IPS-11a (cell line): ENCODE measurements around the gene POU2F1.

Experiments
- H3K4me3 ChIP-seq: one replicate; pipeline ENCODE4 v1.5.1; 2013; ENCODE audit warnings: low read depth, low read length, control low read depth

The POU2F1 gene

DNA sequence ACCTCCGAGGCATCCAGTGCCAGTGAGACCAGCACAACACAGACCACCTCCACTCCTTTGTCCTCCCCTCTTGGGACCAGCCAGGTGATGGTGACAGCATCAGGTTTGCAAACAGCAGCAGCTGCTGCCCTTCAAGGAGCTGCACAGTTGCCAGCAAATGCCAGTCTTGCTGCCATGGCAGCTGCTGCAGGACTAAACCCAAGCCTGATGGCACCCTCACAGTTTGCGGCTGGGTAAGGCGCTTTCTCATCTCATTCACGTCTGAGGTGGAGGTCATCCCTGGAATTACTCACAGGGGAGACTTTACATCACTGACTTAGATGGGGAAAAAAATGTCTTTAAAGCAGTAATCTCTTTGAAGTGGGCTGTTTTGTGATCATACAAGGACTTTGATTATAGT lies 191.4 kb downstream of the POU2F1 start:
- H3K4me3 ChIP-seq: no peak overlapping the region

DNA sequence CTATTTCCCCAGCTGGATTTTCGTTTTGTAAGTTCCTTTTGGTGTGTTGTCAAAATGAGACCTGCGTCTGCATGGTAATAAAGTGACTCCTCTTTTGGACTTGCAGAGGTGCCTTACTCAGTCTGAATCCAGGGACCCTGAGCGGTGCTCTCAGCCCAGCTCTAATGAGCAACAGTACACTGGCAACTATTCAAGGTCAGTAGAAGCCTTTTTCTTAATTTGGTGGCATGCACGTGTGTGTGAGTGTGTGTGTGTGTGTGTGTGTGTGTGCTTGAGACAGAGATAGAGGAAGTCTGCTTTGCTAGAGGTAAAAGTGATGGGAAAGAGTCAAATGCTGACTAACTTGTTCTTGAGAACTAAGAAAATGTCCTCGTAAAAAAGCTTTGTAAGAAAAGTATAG lies 192.2 kb downstream of the POU2F1 start:
- H3K4me3 ChIP-seq: no peak overlapping the region

DNA sequence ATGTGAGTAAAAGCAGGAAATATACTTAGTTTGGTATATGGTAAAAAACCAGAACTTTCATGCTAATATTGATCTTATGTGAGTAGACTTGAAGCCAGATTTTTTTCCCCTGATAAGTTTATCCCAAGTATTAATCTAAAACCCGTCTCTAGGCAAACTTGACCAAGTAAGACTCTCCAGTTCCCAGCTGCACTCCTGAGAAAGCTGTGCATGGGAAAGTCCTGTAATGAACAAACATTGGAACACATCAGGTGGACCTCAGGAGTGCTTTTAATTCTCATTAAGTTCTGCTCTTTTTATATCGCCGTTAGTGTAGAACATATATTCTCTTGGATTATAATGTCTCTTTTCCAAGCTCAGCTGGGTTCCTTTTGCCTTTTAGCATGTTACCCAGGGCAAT lies 192.6 kb downstream of the POU2F1 start:
- H3K4me3 ChIP-seq: no peak overlapping the region

DNA sequence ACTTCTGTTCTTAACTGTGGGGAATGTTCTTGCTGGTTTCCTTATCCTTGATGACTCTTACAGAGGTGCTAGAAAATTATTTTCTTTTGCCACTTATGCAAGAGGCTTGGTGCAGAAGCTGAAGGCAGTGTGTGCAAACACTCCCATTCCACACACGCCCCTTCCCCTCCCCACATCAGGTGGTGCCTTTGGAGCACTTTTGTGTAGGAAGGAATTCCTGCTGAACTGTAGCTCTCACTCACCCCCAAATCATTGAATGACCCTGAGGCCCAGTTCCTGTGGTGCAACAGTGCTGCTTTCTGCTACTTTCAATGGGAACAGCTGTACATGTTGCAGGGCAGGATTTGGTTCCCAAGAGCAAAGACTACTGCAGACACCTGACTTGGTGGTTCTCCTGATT lies 195.8 kb downstream of the POU2F1 start:
- no peak overlapping the region for H3K4me3 ChIP-seq

DNA sequence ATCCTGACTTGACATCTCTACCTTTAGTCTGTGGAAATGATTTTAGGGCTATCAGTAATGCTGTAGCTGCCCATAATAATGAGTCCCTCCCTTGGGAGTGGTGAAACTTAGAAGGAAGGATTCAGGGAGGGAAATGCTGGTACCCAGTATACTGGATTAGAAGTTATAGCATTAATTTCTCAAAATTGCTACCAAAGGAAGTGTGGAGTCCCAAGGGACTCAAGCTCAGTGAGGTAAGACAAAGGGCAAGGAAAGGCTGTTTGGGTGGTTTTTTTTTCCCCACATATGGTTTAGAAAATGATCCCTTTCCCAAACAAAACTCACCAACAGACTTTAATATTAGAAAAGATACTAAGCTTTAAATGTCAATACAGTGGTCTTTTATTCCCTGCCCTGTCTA lies 197.7 kb downstream of the POU2F1 start:
- H3K4me3 ChIP-seq: no peak overlapping the region

DNA sequence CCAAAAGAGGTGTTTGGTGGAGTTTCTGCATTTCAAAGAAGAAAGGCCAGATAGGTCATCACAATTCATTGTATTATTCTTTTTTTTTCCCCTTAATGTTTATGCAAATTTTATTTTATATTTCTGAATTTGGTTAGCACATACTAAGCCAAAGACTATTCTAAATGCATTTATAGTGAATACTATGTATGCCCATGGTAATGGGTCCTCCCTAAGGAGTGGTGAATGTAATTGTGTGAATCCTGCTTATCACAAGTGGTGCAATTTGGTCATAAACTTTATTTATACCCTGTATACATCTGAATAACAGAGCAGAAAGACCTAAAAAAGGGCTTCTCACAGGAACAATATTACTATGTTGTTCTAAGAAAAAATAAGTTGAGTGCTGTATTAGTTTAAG lies 198.6 kb downstream of the POU2F1 start:
- H3K4me3 ChIP-seq: no peak overlapping the region

DNA sequence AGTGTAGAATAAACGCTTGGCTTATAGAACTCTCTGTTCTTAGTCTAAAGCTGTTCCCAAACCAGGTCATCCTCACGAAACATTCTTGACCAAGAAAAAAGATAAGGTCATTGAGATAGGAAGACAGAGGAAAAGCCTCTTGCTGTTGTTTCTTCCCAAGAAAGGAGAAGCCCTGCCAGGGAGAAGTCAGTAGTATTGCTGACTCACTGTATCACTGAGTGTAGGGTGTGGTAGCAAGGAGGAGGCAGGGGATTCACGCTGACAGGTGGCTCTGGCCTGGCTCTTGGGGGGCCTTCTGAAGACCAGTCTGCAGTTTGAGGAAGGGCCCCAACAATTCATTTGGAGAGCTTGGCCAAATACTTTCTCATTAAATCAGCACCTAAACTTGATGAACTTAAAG lies 199.8 kb downstream of the POU2F1 start:
- H3K4me3 ChIP-seq: no peak overlapping the region

DNA sequence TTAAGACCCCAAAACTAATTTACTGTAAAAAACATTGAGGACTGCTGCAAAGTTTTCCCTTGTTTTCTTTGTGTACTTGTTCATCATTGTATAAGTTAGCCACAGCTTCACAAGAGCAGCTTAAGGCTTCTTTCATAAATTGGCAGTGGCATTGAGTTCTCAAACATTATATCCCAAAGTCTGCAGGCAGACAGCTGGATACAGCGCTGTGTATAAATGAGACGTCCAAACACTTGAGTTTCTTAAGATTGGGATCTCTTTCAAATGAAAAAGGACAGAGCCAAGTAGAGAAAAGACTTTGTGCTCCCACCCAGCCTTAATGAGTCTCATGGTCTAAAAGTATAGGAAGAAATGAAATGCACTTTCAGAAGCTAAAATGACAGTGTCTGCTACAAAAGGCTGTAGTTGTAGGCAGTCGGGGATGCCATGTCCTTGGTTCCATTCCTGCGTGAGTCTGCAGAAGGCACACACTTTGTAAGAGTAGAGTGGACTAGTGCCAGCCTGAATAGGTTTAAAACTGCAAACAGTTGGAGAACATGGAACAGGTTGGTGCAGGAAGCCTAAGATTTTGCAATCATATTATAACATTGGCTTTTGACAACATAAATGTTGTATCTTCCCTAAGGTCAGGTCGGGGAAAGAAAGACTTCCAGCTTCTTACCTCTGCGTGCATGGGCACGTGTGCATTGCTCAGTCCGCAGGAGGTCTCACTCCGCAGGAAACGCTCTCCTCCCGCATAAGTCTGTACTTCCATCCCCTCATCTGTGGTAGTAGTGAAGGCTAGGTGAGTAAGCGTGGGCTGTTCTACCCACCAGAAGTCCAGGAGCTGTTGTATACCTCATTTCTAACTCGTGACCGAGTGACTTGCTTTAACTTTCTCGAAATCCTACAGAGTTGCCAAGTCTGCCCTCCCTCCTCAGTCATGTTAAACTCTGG lies 203.3 kb downstream of the POU2F1 start:
- no peak overlapping the region for H3K4me3 ChIP-seq

DNA sequence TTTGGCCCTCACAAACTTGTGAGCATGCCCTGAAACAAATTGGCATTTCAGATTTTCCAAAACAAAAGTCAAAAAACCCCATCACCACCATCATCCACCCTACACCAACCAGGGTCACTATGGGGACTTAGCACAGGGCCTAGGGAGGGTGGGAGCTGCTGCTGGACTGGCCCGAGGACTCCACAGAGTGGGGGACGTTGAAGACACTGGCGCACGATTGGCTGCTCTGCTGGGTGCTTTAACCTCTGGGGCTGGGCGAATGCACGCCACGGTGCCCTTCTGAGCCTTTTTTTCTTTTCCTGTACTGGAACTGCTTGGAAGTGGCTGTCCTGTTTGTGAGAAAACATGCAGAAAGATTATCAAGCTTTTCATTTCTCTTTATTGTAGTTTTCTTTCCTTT lies 204.8 kb downstream of the POU2F1 start:
- H3K4me3 ChIP-seq: no peak overlapping the region

DNA sequence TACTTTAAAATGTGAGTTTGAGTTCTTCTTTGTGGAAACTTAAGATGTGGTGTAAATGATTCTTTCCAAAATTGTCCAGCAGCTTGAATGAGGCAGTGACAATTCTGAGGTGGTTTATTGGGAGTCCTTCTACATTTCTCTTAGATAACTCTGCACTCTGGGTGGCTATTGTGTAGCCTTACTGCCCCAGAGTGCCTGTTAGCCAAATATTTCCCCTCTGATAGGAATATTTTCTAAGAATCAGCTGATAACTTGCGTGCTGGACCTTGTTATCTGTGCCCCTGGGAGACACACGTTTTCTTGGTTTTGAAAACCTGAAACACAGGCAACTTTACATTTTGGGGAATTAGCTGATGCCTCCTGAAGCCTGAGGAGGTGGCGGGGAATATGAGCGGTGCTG lies 206.0 kb downstream of the POU2F1 start:
- no peak overlapping the region for H3K4me3 ChIP-seq

DNA sequence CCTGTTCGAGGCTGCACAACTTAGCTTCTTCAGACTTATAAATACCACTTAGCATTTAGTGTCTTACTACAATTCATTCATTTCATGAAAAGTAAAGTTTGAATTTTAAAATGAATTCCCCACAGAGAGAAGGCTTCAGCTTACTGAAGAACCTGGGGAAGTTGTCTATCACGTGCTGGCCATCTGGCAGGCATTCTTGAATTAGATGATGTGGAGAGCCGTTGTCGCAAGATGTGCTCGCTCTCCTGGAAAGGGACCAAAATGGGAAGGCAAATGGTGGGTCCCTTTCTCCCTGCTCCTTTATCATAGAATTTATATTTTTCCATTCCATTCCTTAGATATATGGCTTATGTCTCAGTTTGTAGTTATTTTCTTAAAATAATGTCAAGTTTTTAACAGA lies 207.2 kb downstream of the POU2F1 start:
- H3K4me3 ChIP-seq: no peak overlapping the region

DNA sequence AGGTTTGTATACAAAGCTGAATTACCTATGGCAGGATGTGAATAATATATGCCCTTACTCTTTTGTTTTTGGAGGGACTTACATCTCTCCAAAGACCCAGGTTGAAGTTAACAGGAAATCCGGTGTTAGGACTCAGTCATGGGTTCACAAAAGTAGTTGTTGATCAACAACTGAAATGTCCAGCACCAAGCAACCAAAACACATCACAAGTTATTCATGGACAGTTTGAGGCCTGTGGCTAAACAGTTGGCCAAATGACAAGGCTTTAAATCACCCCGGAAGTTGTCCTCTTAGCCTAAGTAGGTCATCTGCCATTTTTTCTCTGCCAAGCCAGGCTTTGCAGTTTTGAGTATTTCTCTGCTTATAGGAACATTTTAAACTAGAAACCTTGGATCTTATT lies 207.7 kb downstream of the POU2F1 start:
- H3K4me3 ChIP-seq: no peak overlapping the region

DNA sequence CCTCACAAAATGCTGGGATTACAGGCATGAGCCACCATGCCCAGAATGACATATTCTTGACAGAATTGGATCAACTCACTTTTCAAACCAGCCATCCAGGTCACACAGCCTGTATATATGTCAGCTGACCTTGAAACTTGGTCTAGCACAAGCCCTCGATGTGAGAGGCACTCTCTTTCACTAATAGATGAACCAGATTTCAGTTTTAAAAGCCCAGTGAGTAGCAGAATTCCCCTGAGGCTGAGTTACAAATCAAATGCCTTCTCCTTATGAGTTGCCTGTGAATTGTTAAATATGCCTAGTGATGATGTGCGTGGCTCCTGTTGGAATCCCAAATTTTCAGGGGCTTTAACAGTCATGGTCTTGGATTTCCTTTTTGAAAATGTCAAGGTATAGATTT lies 208.9 kb downstream of the POU2F1 start:
- H3K4me3 ChIP-seq: no peak overlapping the region

DNA sequence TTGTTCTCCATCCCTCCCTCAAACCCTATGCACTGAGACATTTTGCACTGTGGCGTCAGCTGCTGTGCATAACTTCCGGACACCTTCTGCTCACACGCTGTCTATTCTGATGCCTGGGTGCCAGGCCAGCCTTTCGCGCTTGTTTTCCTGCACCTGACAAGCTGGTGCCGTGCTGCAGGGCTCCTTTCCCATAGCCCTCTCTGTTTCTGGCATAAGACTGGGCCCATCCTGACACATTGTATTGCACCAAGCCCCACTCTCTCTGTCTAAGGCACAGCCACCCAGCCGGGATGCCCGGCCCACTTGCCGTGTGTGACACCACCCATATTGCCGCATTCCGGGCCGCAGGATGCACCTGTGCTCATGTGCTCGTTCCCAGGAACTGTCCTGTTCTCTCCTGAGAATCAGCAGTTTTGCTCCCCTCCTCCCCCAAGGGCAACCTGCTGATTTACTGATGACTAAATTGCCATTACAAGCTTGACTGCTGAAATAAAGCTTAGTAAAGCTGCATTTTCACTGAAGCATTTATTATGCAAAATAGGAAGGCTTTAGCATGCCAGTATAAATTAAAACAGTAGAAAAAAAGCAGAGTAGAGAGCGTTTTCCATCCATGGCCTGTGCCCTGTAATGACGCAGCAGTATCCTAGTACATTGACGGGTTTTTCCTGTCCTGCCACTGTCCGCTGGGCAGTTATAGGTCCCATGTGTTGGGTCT lies 209.6 kb downstream of the POU2F1 start:
- no peak overlapping the region for H3K4me3 ChIP-seq

DNA sequence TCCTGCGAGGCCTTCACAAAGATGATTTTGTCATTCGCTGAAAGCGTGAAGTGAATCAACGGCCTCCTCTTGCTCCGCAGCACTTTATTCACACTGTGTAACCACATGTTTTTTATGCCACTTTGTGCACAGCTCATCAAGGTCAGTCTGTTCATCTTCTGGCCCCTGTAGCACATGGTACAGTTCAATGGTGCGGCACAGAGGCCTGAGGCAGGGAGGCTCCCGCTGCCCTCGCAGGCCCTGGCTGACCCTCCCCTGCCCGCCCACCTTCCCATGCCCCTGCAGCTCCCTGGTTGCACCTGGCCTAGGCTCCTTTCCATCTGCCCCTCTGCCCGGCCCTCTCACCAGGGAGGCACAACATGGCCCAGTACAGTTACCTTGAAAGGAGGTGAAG lies 210.2 kb downstream of the POU2F1 start:
- H3K4me3 ChIP-seq: no peak overlapping the region

DNA sequence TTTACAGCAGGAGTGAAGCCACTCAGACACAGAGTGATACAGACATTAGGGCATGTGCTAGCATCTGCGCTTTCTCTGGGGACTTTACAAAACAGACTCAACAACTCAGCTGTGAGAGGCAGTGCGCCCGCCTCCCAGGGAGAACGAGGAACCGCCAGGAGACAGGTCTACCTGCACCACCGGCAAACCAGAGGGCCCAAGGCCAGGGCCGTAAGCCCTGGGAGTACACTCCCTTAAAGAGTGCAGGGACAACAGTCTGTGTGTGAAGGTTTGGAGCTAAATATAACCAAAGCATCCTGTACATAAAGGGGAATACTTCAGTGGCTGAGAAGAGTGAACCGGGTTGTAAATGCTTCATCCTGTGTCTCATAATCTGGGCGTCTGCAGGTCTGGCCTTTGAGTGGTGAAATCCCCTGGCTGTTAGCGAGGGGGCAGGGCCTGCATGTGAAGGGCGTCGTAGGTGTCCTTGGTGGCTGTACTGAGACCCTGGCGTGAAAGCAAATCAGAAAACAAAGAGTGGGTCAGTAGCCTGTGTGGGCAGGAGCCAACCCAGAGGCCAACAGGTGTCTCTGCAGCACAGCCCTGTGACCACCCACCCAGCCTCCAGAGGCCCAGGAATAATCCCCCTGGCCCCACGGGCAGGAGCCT lies 210.7 kb downstream of the POU2F1 start:
- H3K4me3 ChIP-seq: no peak overlapping the region

DNA sequence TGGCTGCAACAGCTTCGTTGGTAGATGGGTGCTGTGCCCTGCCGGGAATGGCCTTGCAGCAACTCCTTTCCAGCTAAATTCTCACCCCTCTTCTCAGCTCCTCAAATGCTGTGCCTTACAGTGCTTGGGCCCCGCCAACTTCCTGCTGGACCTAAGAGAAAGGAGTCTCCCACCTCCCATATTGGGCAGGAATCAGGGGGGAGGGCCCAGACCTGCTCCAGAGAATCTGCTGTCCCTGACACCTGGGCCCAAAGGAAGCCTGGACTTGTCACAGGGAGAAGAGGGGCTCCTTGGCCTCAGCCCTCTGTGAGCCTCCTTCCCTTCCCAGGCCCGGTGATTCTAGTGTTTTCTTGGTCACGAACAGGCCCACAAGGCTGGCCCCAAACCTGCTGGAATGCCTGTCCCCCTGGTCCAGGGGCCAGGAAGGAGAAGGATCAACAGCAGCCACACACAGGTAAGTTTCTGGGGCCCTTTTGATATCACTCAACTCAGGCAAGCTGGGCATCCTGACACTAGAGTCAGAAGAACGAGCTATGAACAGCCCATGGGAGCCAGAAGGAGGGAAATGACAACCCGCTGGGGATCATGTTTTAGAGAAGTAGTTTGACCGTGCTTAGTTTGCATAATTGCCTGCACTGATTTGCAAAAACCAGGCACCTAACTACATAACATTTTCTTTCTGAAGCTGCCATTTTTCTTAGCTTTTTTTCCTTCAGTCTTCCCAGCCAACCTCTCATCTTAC lies 211.4 kb downstream of the POU2F1 start:
- H3K4me3 ChIP-seq: no peak overlapping the region

DNA sequence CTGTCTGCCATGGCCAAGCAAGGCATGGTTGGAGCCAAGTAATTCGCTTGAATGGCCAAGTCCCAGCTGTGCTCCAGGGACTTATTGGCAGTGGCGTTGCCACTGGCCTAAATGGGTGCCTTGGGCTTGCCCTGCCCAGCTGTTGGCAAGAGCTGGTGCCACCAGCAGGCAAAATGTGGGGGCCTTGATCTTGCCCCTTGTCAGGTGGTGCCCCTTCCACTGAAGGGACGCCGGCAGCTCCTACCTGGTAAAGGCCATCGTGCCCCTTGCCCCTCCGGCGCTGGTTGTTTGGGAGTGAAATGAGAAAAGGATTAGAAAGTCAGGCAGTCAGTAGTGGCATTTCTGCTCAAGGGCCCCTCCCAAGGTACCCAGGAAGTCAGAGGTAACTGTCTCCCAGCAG lies 212.1 kb downstream of the POU2F1 start:
- no peak overlapping the region for H3K4me3 ChIP-seq

DNA sequence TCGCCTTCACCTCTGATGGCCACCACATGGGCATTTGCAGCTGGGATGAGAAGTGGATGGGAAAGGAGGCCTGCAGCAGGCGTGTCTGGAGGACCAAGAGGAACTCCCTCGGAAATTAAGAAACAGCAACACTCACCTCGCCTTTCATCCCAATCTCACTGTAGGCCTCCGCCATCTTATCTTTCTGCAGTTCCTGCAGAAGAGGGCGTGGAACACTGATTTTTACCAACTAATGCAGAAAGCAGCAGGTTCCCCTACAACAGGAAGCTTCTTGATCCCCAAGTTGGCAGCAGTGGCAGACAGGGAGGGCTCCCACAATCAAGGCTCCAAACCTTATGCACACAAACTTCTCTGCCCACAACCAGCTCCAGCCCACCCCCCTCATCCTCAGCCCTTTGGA lies 213.2 kb downstream of the POU2F1 start:
- no peak overlapping the region for H3K4me3 ChIP-seq

DNA sequence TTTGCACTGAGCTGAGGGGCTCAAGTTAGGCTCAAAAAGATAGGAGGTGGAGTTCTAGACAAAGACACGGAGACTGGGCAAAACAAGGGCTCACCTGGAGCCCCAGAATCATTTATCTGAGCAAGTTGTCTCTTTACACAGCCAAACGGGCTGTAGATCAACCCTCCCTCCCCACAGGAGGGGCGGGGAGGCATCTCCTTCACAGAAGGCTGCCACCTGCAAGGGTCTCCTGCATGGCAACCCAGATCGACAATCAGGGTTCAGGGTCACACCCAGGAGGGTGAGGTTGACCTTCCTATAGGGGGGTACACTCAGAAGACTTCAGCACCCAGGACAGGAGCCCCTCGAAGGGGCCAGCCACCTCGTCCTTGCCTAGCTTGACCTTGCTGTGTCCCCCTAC lies 213.6 kb downstream of the POU2F1 start:
- H3K4me3 ChIP-seq: no peak overlapping the region

DNA sequence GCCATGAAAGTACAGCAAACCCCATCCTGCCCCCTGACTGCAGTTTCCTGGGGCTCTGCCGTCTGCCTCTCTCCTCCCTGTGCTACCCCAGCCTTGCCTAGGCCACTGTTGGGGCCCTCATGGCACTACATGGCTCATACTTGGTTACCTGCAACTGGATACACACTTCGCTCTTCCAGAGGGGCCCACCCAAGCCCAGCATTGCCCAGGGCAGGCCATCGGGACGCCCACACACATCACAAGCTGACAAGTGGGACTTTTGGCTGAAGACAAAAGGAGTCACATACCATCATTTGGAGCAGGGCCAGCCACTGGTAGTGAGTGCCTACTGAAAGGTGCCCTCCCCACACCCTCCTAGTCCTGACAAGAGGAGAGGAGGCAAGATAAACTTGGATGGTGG lies 214.8 kb downstream of the POU2F1 start:
- H3K4me3 ChIP-seq: no peak overlapping the region
